Breast epithelium (tissue), 4 donors: Measurements from ENCODE around the gene SLC6A15. TPM values are rescaled to one million over a fixed set of nuclear protein-coding genes. Genes with fewer than 3 reads are reported as not detected.

Experiments
- DNase-seq, 2 donors: peaks; one replicate each; pipeline ENCODE4 v3.0.0-alpha.2; 2019; ENCODE audit warnings: low spot score in 2 of 2
- H3K27ac ChIP-seq, 2 donors: fragments of 200-600 bp; sonication (generic) in 1 of 2; one replicate each; pipeline ENCODE4 v1.5.1; 2016 to 2019; ENCODE audit warnings: mild to moderate bottlenecking in 1 of 2
- H3K27me3 ChIP-seq, 2 donors: fragments of 200-600 bp; sonication (generic) in 1 of 2; one replicate each; pipeline versions ENCODE4 v1.5.1 to v1.6.0; 2017 to 2019; ENCODE audit warnings: control low read depth in 1 of 2, mild to moderate bottlenecking in 1 of 2
- H3K36me3 ChIP-seq: fragments of 200-600 bp; one replicate; pipeline ENCODE4 v1.5.1; 2019
- H3K4me1 ChIP-seq, 2 donors: fragments of 200-600 bp; sonication (generic); one replicate each; pipeline ENCODE4 v1.5.1; 2016 to 2019; ENCODE audit warnings: control low read depth in 1 of 2
- H3K4me3 ChIP-seq, 3 donors: fragments of 200-600 bp; sonication (generic); 1 replicate in 2 of 3; 2 replicates in 1 of 3; pipeline ENCODE4 v1.5.1; 2016 to 2019; ENCODE audit warnings: mild to moderate bottlenecking in 3 of 3, moderate library complexity in 2 of 3
- H3K9me3 ChIP-seq, 2 donors: fragments of 200-600 bp; sonication (generic) in 1 of 2; one replicate each; pipeline ENCODE4 v1.5.1; 2016 to 2019; ENCODE audit warnings: control low read depth in 1 of 2
- CTCF ChIP-seq, 3 donors: fragments of 450-650 bp; IDR thresholded peaks; one replicate each; pipeline ENCODE4 v1.5.1; 2016 to 2017; ENCODE audit warnings: antibody characterized with exemption in 3 of 3, mild to moderate bottlenecking in 3 of 3, moderate library complexity in 3 of 3
- POLR2A ChIP-seq: fragments of 450-650 bp; IDR thresholded peaks from one replicate; pipeline ENCODE4 v1.6.1; 2016; ENCODE audit warnings: antibody characterized with exemption, mild to moderate bottlenecking, moderate library complexity
- POLR2AphosphoS5 ChIP-seq, 3 donors: sonication (generic); formaldehyde crosslinking; IDR thresholded peaks; one replicate each; pipeline ENCODE4 v1.6.1; 2017; ENCODE audit warnings: antibody characterized with exemption in 3 of 3
- intact Hi-C: fragments of 100-400 bp; cut with DNase I; formaldehyde crosslinking; loops from one replicate; pipeline ENCODE4 v1.15.1; 2023; ENCODE audit warnings: low total_unique reads
- total RNA-seq, 3 donors: library from RNA; depleted of rRNA; stranded (reverse); fragments of >200 nt; gene quantifications; one replicate each; pipeline ENCODE4 v1.1.0, GENCODE V29; 2016

SLC6A15 gene
- total RNA-seq, 3 donors from 2014 or later, result 2.0 to 2.2 TPM; not detected in 1

- Histone ChIP-seq H3K4me1 (no peaks in the 10 kb centered on the region), H3K36me3 (no peaks in the 10 kb centered on the region), H3K9me3 (no peaks in the 10 kb centered on the region), H3K27ac (no peak overlapping the region), H3K4me3 (no peak overlapping the region), H3K27me3 (no peaks in the 10 kb centered on the region)
- TF ChIP-seq POLR2A (no peak), CTCF (IDR thresholded peaks at IDR 0.05) (no peak), POLR2AphosphoS5 (IDR thresholded peaks at IDR 0.05) (no peak)
- DNase-seq, result no peak
- intact Hi-C loops, result no loop called here
These were observed 87.5 kb downstream of the SLC6A15 start for GRCh38 chr12:84825149-84825548.

DNA sequence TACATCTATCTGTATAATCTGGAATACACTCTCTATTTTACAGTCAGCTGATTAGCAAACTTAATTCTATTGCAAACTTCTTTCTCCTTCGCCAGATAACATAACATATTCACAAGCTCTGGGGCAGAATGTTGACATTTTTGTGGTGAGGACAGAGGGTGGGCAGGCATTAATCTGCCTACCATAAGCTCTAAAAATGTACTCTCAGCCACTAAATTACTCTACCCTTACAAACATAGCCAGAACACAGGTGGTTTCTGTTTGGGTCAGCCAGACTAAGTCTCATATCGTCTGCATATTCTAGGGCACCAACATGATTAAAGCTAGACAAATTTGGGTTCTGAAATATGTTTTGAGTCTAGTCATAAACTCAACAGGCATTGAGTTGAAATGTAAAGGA is 90.1 kb downstream of the SLC6A15 start:
- no peaks in the 10 kb centered on the region for H3K36me3 ChIP-seq
- no peak overlapping the region for H3K27ac ChIP-seq
- TF ChIP-seq POLR2A (no peak), POLR2AphosphoS5 (IDR thresholded peaks at IDR 0.05) (no peak), CTCF (IDR thresholded peaks at IDR 0.05) (no peak)
- H3K4me1 ChIP-seq, result no peaks in the 10 kb centered on the region
- H3K27me3 ChIP-seq, result no peaks in the 10 kb centered on the region
- H3K9me3 ChIP-seq, result no peaks in the 10 kb centered on the region
- intact Hi-C loops, result no loop called here
- no peak for DNase-seq
- H3K4me3 ChIP-seq, result no peak overlapping the region

GRCh38 chr12:84816916-84817695 is 95.5 kb downstream of the SLC6A15 start:
- no peak overlapping the region for H3K4me3 ChIP-seq
- no peaks in the 10 kb centered on the region for H3K36me3 ChIP-seq
- H3K27me3 ChIP-seq, result no peaks in the 10 kb centered on the region
- H3K4me1 ChIP-seq, result no peaks in the 10 kb centered on the region
- intact Hi-C loops, result no loop called here
- no peaks in the 10 kb centered on the region for H3K9me3 ChIP-seq
- TF ChIP-seq POLR2AphosphoS5 (IDR thresholded peaks at IDR 0.05) (no peak), CTCF (IDR thresholded peaks at IDR 0.05) (no peak), POLR2A (no peak)
- H3K27ac ChIP-seq, result no peak overlapping the region
- DNase-seq, result no peak

DNA sequence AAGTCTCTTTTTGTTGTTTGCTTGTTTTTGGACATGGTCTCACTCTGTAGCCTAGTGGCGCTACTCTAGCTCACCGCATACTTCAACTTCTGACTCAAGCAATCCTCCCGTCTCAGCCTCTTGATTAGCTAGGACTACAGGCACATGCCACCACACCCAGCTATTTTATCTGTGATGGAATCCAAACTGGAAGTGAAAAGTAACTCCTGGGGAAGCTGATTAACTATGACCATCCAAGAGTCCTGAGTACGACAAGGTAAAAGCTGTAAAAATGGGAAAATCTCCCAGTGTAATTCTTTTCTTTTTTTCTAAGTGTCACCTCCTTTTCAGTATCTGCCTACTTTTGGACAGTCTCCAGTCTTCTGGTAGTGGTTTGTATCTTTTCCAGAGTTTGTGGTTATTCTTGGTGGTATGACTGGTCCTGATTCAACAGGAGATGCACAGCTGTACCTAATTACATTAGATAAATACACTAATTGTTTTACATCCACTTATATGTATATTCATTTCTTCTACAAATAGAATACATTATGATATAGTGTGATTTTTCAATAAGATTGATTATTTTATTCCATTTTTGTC is 97.8 kb downstream of the SLC6A15 start:
- DNase-seq, result no peak
- H3K4me3 ChIP-seq, result no peak overlapping the region
- no peak for TF ChIP-seq POLR2A
- H3K4me1 ChIP-seq, result no peaks in the 10 kb centered on the region
- intact Hi-C loops, result no loop called here
- H3K9me3 ChIP-seq, result no peaks in the 10 kb centered on the region
- H3K27ac ChIP-seq, result no peak overlapping the region
- H3K27me3 ChIP-seq, result no peaks in the 10 kb centered on the region
- no peaks in the 10 kb centered on the region for H3K36me3 ChIP-seq

GRCh38 chr12:84813780-84814663 is 98.6 kb downstream of the SLC6A15 start:
- Histone ChIP-seq H3K36me3 (no peaks in the 10 kb centered on the region), H3K27me3 (no peaks in the 10 kb centered on the region), H3K9me3 (no peaks in the 10 kb centered on the region), H3K4me3 (no peak overlapping the region), H3K4me1 (no peaks in the 10 kb centered on the region), H3K27ac (no peak overlapping the region)
- TF ChIP-seq CTCF (IDR thresholded peaks at IDR 0.05), result no peak
- DNase-seq, result no peak
- intact Hi-C loops, result no loop called here
